K562 (cell line): Measurements from ENCODE around the gene ETV2. TPM values are rescaled to one million over a fixed set of nuclear protein-coding genes. Genes with fewer than 3 reads are reported as not detected.

ENCODE experiments used
- MXI1 ChIP-seq: IDR thresholded peaks from 2 replicates; pipeline ENCODE4 v1.6.1; 2011; ENCODE audit warnings: low read depth, mild to moderate bottlenecking, improper control_type of control experiment, low read length
- POLR2A ChIP-seq: fragments of 450-650 bp; conservative IDR thresholded peaks from 2 replicates; pipeline ENCODE4 v1.6.1; 2016
- ZNF140 ChIP-seq: fragments of 250-450 bp; sonication (Bioruptor Pico); IDR thresholded peaks from 2 replicates; pipeline ENCODE4 v1.8.0; 2021; ENCODE audit warnings: moderate library complexity, mild to moderate bottlenecking, inconsistent platforms
- polyA plus RNA-seq, 8 experiments: library from polyadenylated mRNA; depleted of rRNA in 4 of 8; stranded (reverse) in 5 of 8; unstranded in 3 of 8; fragments of >200 nt; fragmentation: Nextera tagmentation in 2 of 8; fragmentation: Illumina TruSeq in 1 of 8; extraction: Ambion mirVana in 2 of 8; extraction: Trizol in 1 of 8; gene quantifications; 2 replicates each; pipeline versions ENCODE4 v1.2.1 to v1.2.3, GENCODE V29; 2011 to 2014; ENCODE audit warnings: inconsistent platforms in 1 of 8, missing spikeins in 1 of 8
- total RNA-seq, 7 experiments: library from RNA; depleted of rRNA in 6 of 7; stranded (reverse); fragments of >200 nt in 6 of 7; fragmentation: Illumina TruSeq in 2 of 7; extraction: Trizol in 2 of 7; gene quantifications; 2 replicates each; pipeline versions ENCODE4 v1.2.1 to v1.2.3, GENCODE V29; 2011 to 2021; ENCODE audit warnings: low replicate concordance in 1 of 7
- TF ChIP-seq, protein P1 (sequence below), 2 experiments: fragments of 450-650 bp; formaldehyde crosslinking in 1 of 2; IDR thresholded peaks; 2 replicates each; pipeline versions ENCODE4 v1.4.0 to v1.6.1; 2014 to 2020; ENCODE audit warnings: mild to moderate bottlenecking in 2 of 2, borderline replicate concordance in 1 of 2, low read depth in 1 of 2
- TF ChIP-seq, protein P2 (sequence below): fragments of 250-450 bp; sonication (Bioruptor Pico); IDR thresholded peaks from 2 replicates; pipeline ENCODE4 v1.6.1; 2021; ENCODE audit warnings: mild to moderate bottlenecking
- TF ChIP-seq, protein P3 (sequence below), 2 experiments: fragments of 450-650 bp; IDR thresholded peaks; 2 replicates each; pipeline ENCODE4 v1.6.1; 2018; ENCODE audit warnings: mild to moderate bottlenecking in 2 of 2, low read depth in 1 of 2; ENCODE audit not compliant: partially characterized antibody in 2 of 2
- TF ChIP-seq, protein P4 (sequence below): IDR thresholded peaks from 2 replicates; pipeline ENCODE4 v1.6.1; 2011; ENCODE audit not compliant: insufficient read length; ENCODE audit errors: extremely low read depth
- TF ChIP-seq, protein P5 (sequence below): IDR thresholded peaks from 2 replicates; pipeline ENCODE4 v1.6.1; 2012; ENCODE audit warnings: low read depth, low read length, improper control_type of control experiment, borderline replicate concordance

Gene ETV2
- total and polyA plus RNA-seq, 9 of the 15 experiments (the other 6 are each of a cell fraction or from before 2014, with no cell fraction given): 0.11 to 3.7 (median 0.55) TPM

DNA sequence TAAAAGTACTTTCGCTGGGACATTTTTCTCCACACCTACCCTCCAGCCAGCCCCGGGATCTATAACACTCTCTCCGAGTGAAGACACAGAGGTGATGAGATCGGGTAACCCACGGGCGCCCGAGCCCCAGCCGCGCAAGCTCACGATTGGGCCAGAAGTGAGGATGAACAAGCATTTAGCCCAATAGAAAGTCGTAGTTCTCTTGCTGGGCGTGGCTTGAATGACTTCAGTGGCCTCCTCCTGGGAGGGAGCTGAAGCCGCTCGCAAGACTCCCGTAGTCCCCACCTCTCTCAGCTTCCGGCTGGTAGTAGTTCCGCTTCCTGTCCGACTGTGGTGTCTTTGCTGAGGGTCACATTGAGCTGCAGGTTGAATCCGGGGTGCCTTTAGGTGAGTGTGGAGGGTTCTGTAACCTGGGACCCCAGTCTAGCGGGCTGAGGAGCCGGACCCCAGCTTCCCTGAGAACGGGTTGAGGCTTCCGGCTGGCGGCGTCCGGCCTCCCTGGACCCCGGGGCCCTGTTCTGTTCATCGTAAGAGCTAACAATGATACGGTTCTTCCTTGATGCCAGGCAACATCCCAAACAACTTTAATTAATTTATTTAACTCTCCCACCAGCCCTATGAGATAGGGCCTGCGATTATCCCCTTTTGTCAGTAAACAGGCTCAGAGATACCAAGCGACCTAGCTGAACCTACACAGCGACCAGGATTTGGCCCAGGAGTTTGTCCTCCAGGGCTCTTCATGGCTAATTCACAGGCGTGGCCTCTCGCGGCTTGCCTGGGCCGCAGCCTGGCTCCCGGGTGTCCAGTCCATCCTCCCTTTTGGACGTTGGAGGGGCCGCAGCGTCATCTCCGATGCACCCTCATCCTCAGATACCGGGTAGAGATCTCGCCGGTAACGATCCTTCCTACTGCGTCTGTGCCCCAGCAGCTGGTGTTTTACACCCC lies 6.7 kb downstream of the ETV2 start, which contains the start of gene COX6B1 (continued):
- TF ChIP-seq, protein P1, sequence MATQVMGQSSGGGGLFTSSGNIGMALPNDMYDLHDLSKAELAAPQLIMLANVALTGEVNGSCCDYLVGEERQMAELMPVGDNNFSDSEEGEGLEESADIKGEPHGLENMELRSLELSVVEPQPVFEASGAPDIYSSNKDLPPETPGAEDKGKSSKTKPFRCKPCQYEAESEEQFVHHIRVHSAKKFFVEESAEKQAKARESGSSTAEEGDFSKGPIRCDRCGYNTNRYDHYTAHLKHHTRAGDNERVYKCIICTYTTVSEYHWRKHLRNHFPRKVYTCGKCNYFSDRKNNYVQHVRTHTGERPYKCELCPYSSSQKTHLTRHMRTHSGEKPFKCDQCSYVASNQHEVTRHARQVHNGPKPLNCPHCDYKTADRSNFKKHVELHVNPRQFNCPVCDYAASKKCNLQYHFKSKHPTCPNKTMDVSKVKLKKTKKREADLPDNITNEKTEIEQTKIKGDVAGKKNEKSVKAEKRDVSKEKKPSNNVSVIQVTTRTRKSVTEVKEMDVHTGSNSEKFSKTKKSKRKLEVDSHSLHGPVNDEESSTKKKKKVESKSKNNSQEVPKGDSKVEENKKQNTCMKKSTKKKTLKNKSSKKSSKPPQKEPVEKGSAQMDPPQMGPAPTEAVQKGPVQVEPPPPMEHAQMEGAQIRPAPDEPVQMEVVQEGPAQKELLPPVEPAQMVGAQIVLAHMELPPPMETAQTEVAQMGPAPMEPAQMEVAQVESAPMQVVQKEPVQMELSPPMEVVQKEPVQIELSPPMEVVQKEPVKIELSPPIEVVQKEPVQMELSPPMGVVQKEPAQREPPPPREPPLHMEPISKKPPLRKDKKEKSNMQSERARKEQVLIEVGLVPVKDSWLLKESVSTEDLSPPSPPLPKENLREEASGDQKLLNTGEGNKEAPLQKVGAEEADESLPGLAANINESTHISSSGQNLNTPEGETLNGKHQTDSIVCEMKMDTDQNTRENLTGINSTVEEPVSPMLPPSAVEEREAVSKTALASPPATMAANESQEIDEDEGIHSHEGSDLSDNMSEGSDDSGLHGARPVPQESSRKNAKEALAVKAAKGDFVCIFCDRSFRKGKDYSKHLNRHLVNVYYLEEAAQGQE (IDR thresholded peaks at IDR 0.05; ENCODE audit: borderline replicate concordance): no peak
- TF ChIP-seq, protein P1 (CRISPR knock-in tag; IDR thresholded peaks at IDR 0.05; ENCODE audit: low read depth): peak; percentile 30; the same call in 1 of the 2 replicates
- no peak for TF ChIP-seq MXI1
- TF ChIP-seq, protein P2, sequence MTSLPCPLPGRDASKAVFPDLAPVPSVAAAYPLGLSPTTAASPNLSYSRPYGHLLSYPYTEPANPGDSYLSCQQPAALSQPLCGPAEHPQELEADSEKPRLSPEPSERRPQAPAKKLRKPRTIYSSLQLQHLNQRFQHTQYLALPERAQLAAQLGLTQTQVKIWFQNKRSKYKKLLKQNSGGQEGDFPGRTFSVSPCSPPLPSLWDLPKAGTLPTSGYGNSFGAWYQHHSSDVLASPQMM (CRISPR knock-in tag): no peak
- TF ChIP-seq, protein P3, sequence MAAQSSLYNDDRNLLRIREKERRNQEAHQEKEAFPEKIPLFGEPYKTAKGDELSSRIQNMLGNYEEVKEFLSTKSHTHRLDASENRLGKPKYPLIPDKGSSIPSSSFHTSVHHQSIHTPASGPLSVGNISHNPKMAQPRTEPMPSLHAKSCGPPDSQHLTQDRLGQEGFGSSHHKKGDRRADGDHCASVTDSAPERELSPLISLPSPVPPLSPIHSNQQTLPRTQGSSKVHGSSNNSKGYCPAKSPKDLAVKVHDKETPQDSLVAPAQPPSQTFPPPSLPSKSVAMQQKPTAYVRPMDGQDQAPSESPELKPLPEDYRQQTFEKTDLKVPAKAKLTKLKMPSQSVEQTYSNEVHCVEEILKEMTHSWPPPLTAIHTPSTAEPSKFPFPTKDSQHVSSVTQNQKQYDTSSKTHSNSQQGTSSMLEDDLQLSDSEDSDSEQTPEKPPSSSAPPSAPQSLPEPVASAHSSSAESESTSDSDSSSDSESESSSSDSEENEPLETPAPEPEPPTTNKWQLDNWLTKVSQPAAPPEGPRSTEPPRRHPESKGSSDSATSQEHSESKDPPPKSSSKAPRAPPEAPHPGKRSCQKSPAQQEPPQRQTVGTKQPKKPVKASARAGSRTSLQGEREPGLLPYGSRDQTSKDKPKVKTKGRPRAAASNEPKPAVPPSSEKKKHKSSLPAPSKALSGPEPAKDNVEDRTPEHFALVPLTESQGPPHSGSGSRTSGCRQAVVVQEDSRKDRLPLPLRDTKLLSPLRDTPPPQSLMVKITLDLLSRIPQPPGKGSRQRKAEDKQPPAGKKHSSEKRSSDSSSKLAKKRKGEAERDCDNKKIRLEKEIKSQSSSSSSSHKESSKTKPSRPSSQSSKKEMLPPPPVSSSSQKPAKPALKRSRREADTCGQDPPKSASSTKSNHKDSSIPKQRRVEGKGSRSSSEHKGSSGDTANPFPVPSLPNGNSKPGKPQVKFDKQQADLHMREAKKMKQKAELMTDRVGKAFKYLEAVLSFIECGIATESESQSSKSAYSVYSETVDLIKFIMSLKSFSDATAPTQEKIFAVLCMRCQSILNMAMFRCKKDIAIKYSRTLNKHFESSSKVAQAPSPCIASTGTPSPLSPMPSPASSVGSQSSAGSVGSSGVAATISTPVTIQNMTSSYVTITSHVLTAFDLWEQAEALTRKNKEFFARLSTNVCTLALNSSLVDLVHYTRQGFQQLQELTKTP (IDR thresholded peaks at IDR 0.05; ENCODE audit: low read depth in 1 of 2, partially characterized antibody in 2 of 2): peak in 1 of 2 experiments; percentile 59
- TF ChIP-seq ZNF140 (CRISPR knock-in tag): no peak
- TF ChIP-seq, protein P4, sequence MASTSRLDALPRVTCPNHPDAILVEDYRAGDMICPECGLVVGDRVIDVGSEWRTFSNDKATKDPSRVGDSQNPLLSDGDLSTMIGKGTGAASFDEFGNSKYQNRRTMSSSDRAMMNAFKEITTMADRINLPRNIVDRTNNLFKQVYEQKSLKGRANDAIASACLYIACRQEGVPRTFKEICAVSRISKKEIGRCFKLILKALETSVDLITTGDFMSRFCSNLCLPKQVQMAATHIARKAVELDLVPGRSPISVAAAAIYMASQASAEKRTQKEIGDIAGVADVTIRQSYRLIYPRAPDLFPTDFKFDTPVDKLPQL: peak; percentile 54
- TF ChIP-seq POLR2A: peak; percentile 95
- TF ChIP-seq, protein P5, sequence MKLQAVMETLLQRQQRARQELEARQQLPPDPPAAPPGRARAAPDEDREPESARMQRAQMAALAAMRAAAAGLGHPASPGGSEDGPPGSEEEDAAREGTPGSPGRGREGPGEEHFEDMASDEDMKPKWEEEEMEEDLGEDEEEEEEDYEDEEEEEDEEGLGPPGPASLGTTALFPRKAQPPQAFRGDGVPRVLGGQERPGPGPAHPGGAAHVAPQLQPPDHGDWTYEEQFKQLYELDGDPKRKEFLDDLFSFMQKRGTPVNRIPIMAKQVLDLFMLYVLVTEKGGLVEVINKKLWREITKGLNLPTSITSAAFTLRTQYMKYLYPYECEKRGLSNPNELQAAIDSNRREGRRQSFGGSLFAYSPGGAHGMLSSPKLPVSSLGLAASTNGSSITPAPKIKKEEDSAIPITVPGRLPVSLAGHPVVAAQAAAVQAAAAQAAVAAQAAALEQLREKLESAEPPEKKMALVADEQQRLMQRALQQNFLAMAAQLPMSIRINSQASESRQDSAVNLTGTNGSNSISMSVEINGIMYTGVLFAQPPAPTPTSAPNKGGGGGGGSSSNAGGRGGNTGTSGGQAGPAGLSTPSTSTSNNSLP: no peak
